CD4-positive, alpha-beta T cell treated with Interleukin-15 for 4 hours (primary cell): Measurements from ENCODE around the gene DGKB.

ENCODE experiments used
- DNase-seq: peaks from one replicate; pipeline ENCODE4 v3.0.0-alpha.2; 2020; ENCODE audit warnings: low spot score

The DGKB gene

GRCh38 chr7:14821757-14822480 lies 80.6 kb downstream of the DGKB start:
- DNase-seq = no peak

- DNase-seq = no peak
These were observed 83.7 kb downstream of the DGKB start for GRCh38 chr7:14818871-14819270.

- DNase-seq = no peak
These were observed 84.5 kb downstream of the DGKB start for GRCh38 chr7:14817829-14818614.

GRCh38 chr7:14807507-14807906 lies 95.0 kb downstream of the DGKB start:
- no peak for DNase-seq

DNA sequence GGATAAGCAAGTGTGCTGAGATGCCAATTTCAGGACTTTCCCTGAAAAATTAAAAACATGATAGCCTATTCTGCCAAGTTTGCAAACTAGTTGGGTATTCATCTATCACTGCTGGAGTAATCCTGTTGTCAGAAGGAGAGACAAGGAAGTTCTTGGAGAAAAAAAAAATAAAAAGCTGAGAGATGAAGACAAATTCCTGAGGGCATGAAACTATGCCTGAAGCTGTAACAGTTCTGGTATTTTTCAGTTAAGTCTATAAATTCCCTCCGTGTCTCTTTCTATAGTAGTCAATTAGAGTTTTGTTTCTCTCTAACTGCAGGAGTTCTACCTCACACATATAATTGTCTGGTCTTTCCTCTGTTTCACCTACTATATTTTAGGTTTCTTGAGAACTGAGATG lies 95.7 kb downstream of the DGKB start:
- no peak for DNase-seq

GRCh38 chr7:14805105-14805719 lies 97.3 kb downstream of the DGKB start:
- no peak for DNase-seq

- no peak for DNase-seq
These were observed 101.9 kb downstream of the DGKB start for GRCh38 chr7:14800664-14801063.

- DNase-seq = no peak
These were observed 109.4 kb downstream of the DGKB start for GRCh38 chr7:14793151-14793550.

- DNase-seq = no peak
These were observed 115.0 kb downstream of the DGKB start for GRCh38 chr7:14787551-14787950.

- DNase-seq = no peak
These were observed 116.1 kb downstream of the DGKB start for GRCh38 chr7:14786314-14786895.

DNA sequence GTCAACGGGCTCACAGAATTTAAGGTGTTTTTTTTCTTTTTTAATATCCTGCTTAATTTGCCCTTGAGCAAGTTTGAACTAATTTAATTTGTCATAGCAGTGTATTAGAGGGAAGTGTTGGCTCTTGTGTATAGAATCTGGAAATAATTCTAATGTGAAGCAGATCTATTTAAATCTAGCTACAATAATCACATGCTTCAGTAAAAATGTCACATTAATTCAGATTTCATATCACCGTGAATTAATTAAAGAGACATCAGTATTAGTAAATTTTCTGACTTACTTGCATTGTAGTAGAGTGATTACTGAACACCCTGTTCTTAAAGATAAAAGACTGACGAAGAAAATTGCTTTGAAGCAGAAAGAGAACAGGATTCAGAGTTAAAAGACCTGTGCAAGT lies 124.7 kb downstream of the DGKB start:
- DNase-seq = no peak

- no peak for DNase-seq
These were observed 126.3 kb downstream of the DGKB start for GRCh38 chr7:14776266-14776665.

- no peak for DNase-seq
These were observed 128.8 kb downstream of the DGKB start for GRCh38 chr7:14773729-14774271.

DNA sequence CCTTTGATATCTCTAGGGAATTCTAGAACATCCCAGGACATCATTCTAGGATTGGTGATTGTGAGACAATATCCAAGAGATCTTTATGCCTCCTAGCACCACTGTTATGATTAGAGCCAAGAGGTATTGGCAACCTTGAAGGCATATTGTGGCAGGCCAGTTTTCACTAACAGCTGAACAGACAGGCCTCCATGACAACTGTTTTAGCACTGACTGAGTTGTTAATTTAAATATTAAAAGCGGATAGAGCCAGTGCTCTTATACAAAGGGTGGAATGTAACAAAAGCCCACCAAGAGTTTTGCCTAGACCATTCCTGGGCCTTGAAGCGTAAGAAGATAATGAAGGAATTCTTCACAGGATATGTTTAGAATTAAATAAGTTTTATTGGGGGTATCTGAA lies 131.9 kb downstream of the DGKB start:
- DNase-seq = no peak

DNA sequence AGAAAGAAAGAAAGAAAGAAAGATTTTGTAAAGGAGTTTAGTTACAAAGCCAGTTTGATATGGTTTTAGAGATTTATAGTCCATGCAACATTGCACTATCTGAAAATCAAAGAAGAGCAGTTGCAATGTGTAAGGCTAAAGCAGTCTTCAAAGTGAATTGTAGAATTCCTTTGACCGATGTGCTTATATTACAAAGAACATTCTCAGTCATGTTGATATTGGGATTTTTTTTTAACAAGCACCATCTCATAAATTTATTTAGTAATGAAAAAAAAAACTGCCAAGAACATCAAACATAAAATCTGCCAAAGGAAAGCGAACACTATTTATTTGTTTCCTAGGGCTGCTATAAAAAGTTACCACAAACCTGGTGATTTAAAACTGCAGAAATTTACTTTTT lies 133.3 kb downstream of the DGKB start:
- DNase-seq = no peak

GRCh38 chr7:14767716-14768425 lies 134.7 kb downstream of the DGKB start:
- no peak for DNase-seq

GRCh38 chr7:14766747-14767146 lies 135.8 kb downstream of the DGKB start:
- DNase-seq = no peak

DNA sequence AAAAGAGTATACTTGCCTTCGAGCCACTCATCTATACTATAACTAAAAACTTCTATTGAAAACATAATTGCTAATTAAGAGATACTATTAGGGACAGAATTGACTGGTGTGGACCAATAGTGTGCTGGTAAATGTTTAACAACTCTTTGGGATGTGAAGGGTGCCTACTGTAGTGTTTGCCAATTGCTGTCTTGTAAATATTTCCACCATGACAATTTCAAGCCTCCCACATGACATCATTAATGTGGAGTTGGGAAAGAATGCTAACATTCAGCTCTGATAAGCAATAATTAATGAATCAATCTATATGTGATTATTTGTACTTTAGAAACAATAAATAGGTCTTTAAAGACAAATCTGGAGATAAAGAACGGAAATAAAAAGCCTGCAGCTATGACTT lies 136.8 kb downstream of the DGKB start:
- DNase-seq = no peak

DNA sequence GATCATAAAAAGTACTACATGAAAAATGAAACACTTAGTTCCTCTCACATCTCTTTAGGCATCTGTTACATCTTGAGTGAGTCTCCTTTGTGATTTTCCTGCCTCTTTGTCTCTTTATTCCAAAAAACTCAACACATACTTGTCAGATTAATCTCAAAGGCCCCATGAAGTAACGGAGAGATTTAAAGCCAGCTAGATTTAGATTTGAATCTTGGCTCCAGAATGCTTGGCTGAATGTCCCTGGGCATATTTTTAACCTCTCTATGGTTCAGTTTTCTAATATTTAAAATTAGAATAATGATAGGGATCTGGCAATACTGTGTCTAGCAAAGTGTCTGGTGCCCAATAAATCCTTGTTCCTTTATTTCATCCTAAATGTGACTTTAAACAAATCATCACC lies 140.0 kb downstream of the DGKB start:
- no peak for DNase-seq

DNA sequence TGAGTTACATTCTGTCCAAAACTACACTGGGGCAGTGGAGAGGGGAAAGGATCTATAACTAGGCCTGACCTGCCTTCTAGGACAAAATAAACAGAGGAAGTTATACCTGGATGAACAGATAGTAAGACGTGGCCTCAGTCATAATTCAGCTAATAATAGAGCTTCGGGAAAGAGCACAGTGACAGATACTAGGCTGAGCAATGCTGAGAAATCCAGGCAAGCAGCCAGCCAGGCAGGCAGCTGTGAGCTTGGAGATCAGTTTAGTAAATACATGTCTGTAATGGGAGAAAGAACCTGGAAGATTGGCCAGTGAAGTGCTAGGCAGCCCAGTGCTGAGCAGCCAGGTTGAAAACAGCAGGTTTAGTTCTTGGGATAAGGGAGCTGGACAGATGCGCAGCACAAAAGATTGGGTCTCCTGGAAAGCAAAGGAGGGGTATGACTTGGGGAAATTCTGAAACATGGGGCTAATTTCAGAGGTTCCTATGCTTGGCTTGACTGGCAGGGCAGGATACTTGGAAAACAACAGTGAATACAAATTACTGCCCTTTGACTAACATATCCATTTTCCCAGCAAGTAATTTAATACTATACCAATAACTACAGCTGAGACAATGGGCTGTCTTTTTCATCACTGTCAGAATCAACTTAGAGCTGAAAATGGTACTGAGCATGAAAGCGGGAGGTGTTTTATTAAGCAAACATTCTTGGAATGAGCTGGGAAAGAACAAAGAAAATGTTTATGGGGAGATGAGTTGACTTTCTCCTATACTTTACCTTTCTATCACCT lies 140.8 kb downstream of the DGKB start:
- no peak for DNase-seq
